Measurements from ENCODE around the gene VARS1.

GRCh38 chr6:31826793-31827285 is 31.3 kb upstream of the VARS1 start:
- TF ChIP-seq RAD21 (IDR thresholded peaks at IDR 0.05; ENCODE audit: low read length) (no peak), CTCF (conservative IDR thresholded peaks at IDR 0.05; ENCODE audit: low read depth, low read length) (no peak), FOS (IDR thresholded peaks at IDR 0.05; ENCODE audit: low read depth, low read length) (no peak), SMC3 (IDR thresholded peaks at IDR 0.05; ENCODE audit: low read depth, low read length) (no peak), POLR2A (IDR thresholded peaks at IDR 0.05; ENCODE audit: low read depth, low read length) (no peak), USF2 (IDR thresholded peaks at IDR 0.05; ENCODE audit: low read depth, low read length) (no peak), CEBPB (IDR thresholded peaks at IDR 0.05; ENCODE audit: low read depth, low read length) (no peak)

All from IMR-90 (cell line).